GM12878 (cell line): Measurements from ENCODE around the gene KLHL34. TPM values are rescaled to one million over a fixed set of nuclear protein-coding genes. Genes with fewer than 3 reads are reported as not detected.

Source experiments
- ATAC-seq: fragments of 200-7000 bp; cut with Tn5 transposase; 3 replicates; pipeline ENCODE4 v1.9.1; 2020; ENCODE audit warnings: mild to moderate bottlenecking, moderate library complexity
- BruUV-seq: library from RNA; stranded (reverse); fragments of 400-500 nt; replicated peaks from 2 replicates; lab custom pipeline; 2021; lab: Mats Ljungman, UMichigan
- CTCF ChIA-PET: fragments of 300-600 bp; sonication (Branson Sonifier 250); formaldehyde crosslinking; extraction: SDS; loops from one replicate; lab custom pipeline; 2021; ENCODE audit warnings: inconsistent platforms; lab: Yijun Ruan, JAX
- POLR2A ChIA-PET: fragments of 350-600 bp; formaldehyde crosslinking; extraction: SDS; loops from one replicate; lab custom pipeline; 2021; ENCODE audit warnings: inconsistent platforms; lab: Charles Lee
- RAD21 ChIA-PET: fragments of 300-600 bp; sonication (Branson Sonifier 250); formaldehyde crosslinking; loops from one replicate; lab custom pipeline; 2023; ENCODE audit warnings: antibody characterized with exemption; ENCODE audit not compliant: unreplicated experiment; lab: Charles Lee
- SMC1A ChIA-PET: fragments of 300-600 bp; sonication (Branson Sonifier 250); formaldehyde crosslinking; loops from one replicate; lab custom pipeline; 2023; ENCODE audit not compliant: unreplicated experiment, uncharacterized antibody; lab: Charles Lee
- DNase-seq: peaks from one replicate; pipeline ENCODE4 v3.0.0-alpha.2; 2011; ENCODE audit warnings: low read depth, low spot score
- FAIRE-seq: peaks from 3 replicates; lab custom pipeline; 2011; peaks lifted over from hg19 to GRCh38; lab: Jason Lieb, UNC
- H2AFZ ChIP-seq: 2 replicates; pipeline ENCODE4 v1.6.0; 2011; ENCODE audit warnings: low read depth, low read length, control low read depth; ENCODE audit not compliant: control insufficient read depth
- H3K27ac ChIP-seq: 2 replicates; pipeline ENCODE4 v1.5.1; 2011; ENCODE audit warnings: control low read depth; ENCODE audit not compliant: control insufficient read depth, insufficient read depth
- H3K27me3 ChIP-seq, 2 experiments: replicated peaks in 1 of 2; 2 replicates each; pipeline versions ENCODE4 v1.6.0 to v1.6.1; 2011; ENCODE audit warnings: low read length in 1 of 2; ENCODE audit not compliant: control insufficient read depth in 2 of 2, insufficient read depth in 2 of 2
- H3K36me3 ChIP-seq, 2 experiments: 2 replicates each; pipeline ENCODE4 v1.5.1; 2011; ENCODE audit warnings: low read length in 1 of 2; ENCODE audit not compliant: control insufficient read depth in 2 of 2, insufficient read depth in 2 of 2
- H3K4me1 ChIP-seq: 2 replicates; pipeline ENCODE4 v1.6.1; 2011; ENCODE audit warnings: mild to moderate bottlenecking, low read length, moderate library complexity, mixed read lengths; ENCODE audit not compliant: control insufficient read depth, insufficient read depth
- H3K4me2 ChIP-seq: 2 replicates; pipeline ENCODE4 v1.6.0; 2011; ENCODE audit warnings: control low read depth; ENCODE audit not compliant: control insufficient read depth, insufficient read depth
- H3K4me3 ChIP-seq: fragments of 200-600 bp; sonication (generic); 2 replicates; pipeline ENCODE4 v1.5.1; 2016
- H3K79me2 ChIP-seq: 2 replicates; pipeline ENCODE4 v1.6.0; 2011; ENCODE audit warnings: low read length; ENCODE audit not compliant: control insufficient read depth, insufficient read depth
- H3K9ac ChIP-seq: 2 replicates; pipeline ENCODE4 v1.8.0; 2011; ENCODE audit warnings: low read length, control low read depth, mixed read lengths; ENCODE audit not compliant: control insufficient read depth, insufficient read depth
- H3K9me3 ChIP-seq: replicated peaks from 3 replicates; pipeline ENCODE4 v1.5.1; 2011; ENCODE audit warnings: mild to moderate bottlenecking, low read length; ENCODE audit not compliant: control insufficient read depth, insufficient read depth
- H4K20me1 ChIP-seq: 2 replicates; pipeline ENCODE4 v1.6.0; 2011; ENCODE audit not compliant: control insufficient read depth, insufficient read depth
- BCL3 ChIP-seq: IDR thresholded peaks from 2 replicates; pipeline ENCODE4 v1.6.1; 2011; ENCODE audit warnings: borderline replicate concordance, low read depth, mild to moderate bottlenecking, moderate library complexity, low read length; ENCODE audit not compliant: insufficient read depth, poor library complexity, severe bottlenecking
- BCLAF1 ChIP-seq: fragments of 450-650 bp; IDR thresholded peaks from 2 replicates; pipeline ENCODE4 v1.6.1; 2017; ENCODE audit warnings: antibody characterized with exemption, mild to moderate bottlenecking, moderate library complexity
- CBFB ChIP-seq: IDR thresholded peaks from 2 replicates; pipeline ENCODE4 v1.6.1; 2016; ENCODE audit warnings: antibody characterized with exemption, low read depth
- CEBPB ChIP-seq, 2 experiments: fragments of 150-350 bp in 1 of 2; IDR thresholded peaks; 2 replicates each; pipeline ENCODE4 v1.6.1; 2012 to 2014; ENCODE audit warnings: low read depth in 2 of 2, low read length in 2 of 2, borderline replicate concordance in 1 of 2, inconsistent platforms in 1 of 2
- CHD4 ChIP-seq: fragments of 200-600 bp; sonication (generic); IDR thresholded peaks from 2 replicates; pipeline ENCODE4 v1.6.1; 2016; ENCODE audit warnings: mild to moderate bottlenecking
- NKRF ChIP-seq: fragments of 450-650 bp; conservative IDR thresholded peaks from 2 replicates; pipeline ENCODE4 v1.6.1; 2017; ENCODE audit warnings: mild to moderate bottlenecking, moderate library complexity
- NRF1 ChIP-seq: conservative IDR thresholded peaks from 2 replicates; pipeline ENCODE4 v1.6.1; 2011; ENCODE audit warnings: mild to moderate bottlenecking, low read depth, low read length, improper control_type of control experiment
- PAX5 ChIP-seq: IDR thresholded peaks from 2 replicates; pipeline ENCODE4 v1.6.1; 2011; ENCODE audit warnings: low read depth, low read length, borderline replicate concordance
- TARDBP ChIP-seq: IDR thresholded peaks from 2 replicates; pipeline ENCODE4 v1.6.1; 2016; ENCODE audit warnings: borderline replicate concordance
- USF1 ChIP-seq: IDR thresholded peaks from 2 replicates; pipeline ENCODE4 v1.6.1; 2011; ENCODE audit warnings: borderline replicate concordance, low read depth, mild to moderate bottlenecking, moderate library complexity, mixed read lengths, low read length; ENCODE audit not compliant: insufficient read depth; ENCODE audit errors: extremely low read length
- ZBTB40 ChIP-seq: fragments of 450-650 bp; IDR thresholded peaks from 2 replicates; pipeline ENCODE4 v1.6.1; 2016; ENCODE audit warnings: mild to moderate bottlenecking, moderate library complexity, borderline replicate concordance
- in situ Hi-C: fragments of 300-500 bp; cut with MboI; formaldehyde crosslinking; loops from 9 replicates; pipeline ENCODE4 v1.14.3; 2018; ENCODE audit warnings: mixed read lengths
- intact Hi-C: fragments of 100-400 bp; cut with micrococcal nuclease; formaldehyde crosslinking; loops from one replicate; pipeline ENCODE4 v1.14.2; 2022; ENCODE audit not compliant: unreplicated experiment
- polyA plus RNA-seq, 11 experiments: library from polyadenylated mRNA; depleted of rRNA in 4 of 11; unstranded in 6 of 11; stranded (reverse) in 5 of 11; fragments of >200 nt; fragmentation: Nextera tagmentation in 4 of 11; fragmentation: Illumina TruSeq in 1 of 11; extraction: Ambion mirVana in 4 of 11; extraction: Trizol in 1 of 11; gene quantifications; 1 replicate in 1 of 11; 2 replicates in 10 of 11; pipeline versions ENCODE4 v1.2.1 to v1.2.3, GENCODE V29; 2011 to 2016; ENCODE audit warnings: inconsistent platforms in 2 of 11, missing spikeins in 2 of 11, low read depth in 1 of 11
- total RNA-seq, 4 experiments: library from RNA; depleted of rRNA in 3 of 4; stranded (reverse); fragments of >200 nt in 3 of 4; fragmentation: Illumina TruSeq in 1 of 4; extraction: Trizol in 1 of 4; gene quantifications; 2 replicates each; pipeline versions ENCODE4 v1.2.1 to v1.2.3, GENCODE V29; 2013 to 2021

The KLHL34 gene
- total and polyA plus RNA-seq, 10 of the 15 experiments (the other 5 are each of a cell fraction or from before 2014, with no cell fraction given), result not detected

GRCh38 chrX:21610168-21610567 is 48.0 kb downstream of the KLHL34 start (continued):
- no peak for TF ChIP-seq ZBTB40

GRCh38 chrX:21606002-21606401 is 52.1 kb downstream of the KLHL34 start:
- DNase-seq, result no peak
- no peak overlapping the region for H3K9ac ChIP-seq
- H3K36me3 ChIP-seq, result no peaks in the 10 kb centered on the region
- no peak overlapping the region for H3K4me2 ChIP-seq
- FAIRE-seq, result no peak
- H4K20me1 ChIP-seq, result no peaks in the 10 kb centered on the region
- no peak overlapping the region for H3K27ac ChIP-seq
- no peak for ATAC-seq
- BruUV-seq, result no TSS peak
- ChIA-PET CTCF (no interaction called here), SMC1A (no interaction called here), RAD21 (no interaction called here), POLR2A (no interaction called here)
- H3K27me3 ChIP-seq, result no peaks in the 10 kb centered on the region
- no peaks in the 10 kb centered on the region for H3K4me1 ChIP-seq
- H3K79me2 ChIP-seq, result no peaks in the 10 kb centered on the region
- no peaks in the 10 kb centered on the region for H3K9me3 ChIP-seq
- no peak overlapping the region for H2AFZ ChIP-seq
- in situ Hi-C loops (no loop called here), intact Hi-C loops (no loop called here)
- H3K4me3 ChIP-seq, result no peak overlapping the region
- TF ChIP-seq CEBPB (IDR thresholded peaks at IDR 0.05; ENCODE audit: borderline replicate concordance in 1 of 2, low read depth in 2 of 2, low read length in 2 of 2) (no peak), BCLAF1 (no peak), BCL3 (no peak), NRF1 (no peak), PAX5 (no peak), USF1 (no peak), CBFB (no peak), TARDBP (no peak), NKRF (no peak), CHD4 (no peak)
